ENCODE measurements around the gene MAST4. TPM values are rescaled to one million over a fixed set of nuclear protein-coding genes. Genes with fewer than 3 reads are reported as not detected.

Gene MAST4
- total RNA-seq, 1 experiment from 2014 or later: 11.8 TPM

DNA sequence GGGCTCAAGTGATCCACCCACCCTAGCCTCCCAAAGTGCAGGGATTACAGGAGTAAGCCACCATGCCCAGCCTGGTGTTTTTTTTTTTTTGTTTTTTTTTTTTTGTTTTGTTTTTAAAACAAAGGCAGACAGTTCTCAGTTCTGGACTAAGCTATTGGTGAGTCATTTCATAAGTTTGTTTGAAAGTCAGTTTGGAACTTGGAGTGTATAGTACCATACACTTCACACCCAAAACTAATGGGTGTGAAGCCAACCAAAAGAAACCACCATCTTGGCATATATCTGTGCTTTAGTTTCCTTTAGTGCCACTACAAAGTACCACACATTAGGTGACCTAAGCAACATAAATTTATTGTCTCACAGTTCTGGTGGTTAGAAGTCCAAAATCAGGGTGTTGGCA is 13.4 kb downstream of the MAST4 start:
- Histone ChIP-seq H3K27ac (ENCODE audit: low read length) (no peak overlapping the region), H3K9me3 (ENCODE audit: low read length) (no peaks in the 10 kb centered on the region), H3K79me2 (ENCODE audit: low read length) (no peaks in the 10 kb centered on the region), H3K4me2 (ENCODE audit: low read depth, low read length, poor library complexity, severe bottlenecking) (no peak overlapping the region), H3K9me2 (replicated peaks; ENCODE audit: insufficient read depth, low read length) (no peaks in the 10 kb centered on the region), H4K20me1 (ENCODE audit: insufficient read depth, low read depth, low read length) (no peaks in the 10 kb centered on the region), H3K36me3 (ENCODE audit: insufficient read depth, low read length) (no peaks in the 10 kb centered on the region), H3K4me3 (ENCODE audit: low read length) (no peak overlapping the region), H3K27me3 (ENCODE audit: low read length) (no peaks in the 10 kb centered on the region), H3K4me1 (ENCODE audit: low read length) (no peaks in the 10 kb centered on the region), H2AFZ (ENCODE audit: low read length) (no peak overlapping the region), H3K9ac (ENCODE audit: low read length) (no peak overlapping the region)
- no peak for DNase-seq

DNA sequence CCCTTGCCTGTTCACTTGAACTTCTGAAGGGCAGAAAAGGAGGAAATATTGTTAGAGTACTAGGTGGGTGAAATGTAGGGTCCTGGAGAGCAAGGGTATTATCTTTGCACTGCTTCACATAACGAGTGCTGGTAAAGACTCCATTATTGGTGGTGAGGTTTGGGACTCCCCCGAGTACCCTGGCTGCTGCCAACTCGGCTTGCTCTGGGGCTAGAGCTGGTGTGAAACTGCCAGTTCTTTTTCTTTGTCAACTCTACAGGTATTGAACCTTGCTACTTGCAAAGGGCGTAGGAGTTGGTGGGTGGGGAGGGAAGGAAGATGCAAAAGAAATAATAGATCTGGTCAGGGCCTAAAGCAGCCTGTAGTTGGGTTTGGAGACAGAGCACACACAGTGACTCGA is 16.0 kb downstream of the MAST4 start:
- no peak for DNase-seq
- Histone ChIP-seq H3K4me1 (ENCODE audit: low read length) (no peaks in the 10 kb centered on the region), H3K27me3 (ENCODE audit: low read length) (no peaks in the 10 kb centered on the region), H3K9me3 (ENCODE audit: low read length) (no peaks in the 10 kb centered on the region), H3K4me2 (ENCODE audit: low read depth, low read length, poor library complexity, severe bottlenecking) (no peak overlapping the region), H4K20me1 (ENCODE audit: insufficient read depth, low read depth, low read length) (no peaks in the 10 kb centered on the region), H3K36me3 (ENCODE audit: insufficient read depth, low read length) (no peaks in the 10 kb centered on the region), H3K9ac (ENCODE audit: low read length) (no peak overlapping the region), H2AFZ (ENCODE audit: low read length) (no peak overlapping the region), H3K79me2 (ENCODE audit: low read length) (no peaks in the 10 kb centered on the region), H3K27ac (ENCODE audit: low read length) (no peak overlapping the region), H3K4me3 (ENCODE audit: low read length) (no peak overlapping the region), H3K9me2 (replicated peaks; ENCODE audit: insufficient read depth, low read length) (no peaks in the 10 kb centered on the region)

DNA sequence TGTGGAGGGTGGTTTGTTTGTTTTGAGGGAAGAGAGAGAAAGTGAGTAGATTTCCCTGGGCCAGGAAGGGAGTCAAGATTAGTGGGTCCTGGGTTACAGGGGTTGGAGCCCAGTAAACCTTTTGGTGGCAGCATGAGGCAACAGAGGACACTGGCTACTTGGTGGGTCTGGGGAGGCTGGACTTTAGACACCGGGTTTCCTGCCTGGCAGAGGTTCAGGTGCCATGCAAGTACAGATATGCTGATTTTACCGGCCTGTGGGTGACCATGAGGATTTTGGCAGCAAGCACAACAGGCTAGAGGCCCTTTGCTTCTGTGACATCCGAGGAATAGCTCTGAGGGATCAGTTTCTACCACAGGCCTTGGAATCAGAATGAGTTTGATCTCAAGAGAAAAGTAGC is 18.9 kb downstream of the MAST4 start:
- Histone ChIP-seq H3K27ac (ENCODE audit: low read length) (no peak overlapping the region), H3K79me2 (ENCODE audit: low read length) (no peaks in the 10 kb centered on the region), H3K9me2 (replicated peaks; ENCODE audit: insufficient read depth, low read length) (no peaks in the 10 kb centered on the region), H3K4me1 (ENCODE audit: low read length) (no peaks in the 10 kb centered on the region), H3K4me3 (ENCODE audit: low read length) (no peak overlapping the region), H3K4me2 (ENCODE audit: low read depth, low read length, poor library complexity, severe bottlenecking) (no peak overlapping the region), H3K9me3 (ENCODE audit: low read length) (no peaks in the 10 kb centered on the region), H2AFZ (ENCODE audit: low read length) (no peak overlapping the region), H3K36me3 (ENCODE audit: insufficient read depth, low read length) (no peaks in the 10 kb centered on the region), H3K9ac (ENCODE audit: low read length) (no peak overlapping the region), H3K27me3 (ENCODE audit: low read length) (no peaks in the 10 kb centered on the region), H4K20me1 (ENCODE audit: insufficient read depth, low read depth, low read length) (no peaks in the 10 kb centered on the region)
- DNase-seq: no peak

DNA sequence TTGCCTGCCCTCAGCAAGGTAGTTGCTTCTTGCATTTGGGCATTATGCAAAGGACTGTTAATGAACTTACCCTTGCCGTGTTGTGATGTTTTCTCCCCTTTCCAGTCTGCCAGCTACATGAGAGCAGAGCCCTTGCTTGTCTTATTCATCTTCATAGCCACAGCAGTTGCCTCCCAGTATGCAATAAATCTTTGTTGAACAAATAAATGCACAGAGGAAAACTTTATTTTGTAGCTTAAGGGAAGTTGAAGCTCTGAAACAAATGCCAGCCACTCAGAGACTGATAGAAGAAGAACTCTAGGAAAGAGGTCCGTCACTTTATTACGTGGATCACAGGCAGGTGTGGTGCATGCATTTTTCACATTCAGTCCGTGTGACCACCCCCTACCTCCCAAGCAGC is 19.7 kb downstream of the MAST4 start:
- no peaks in the 10 kb centered on the region for H3K36me3 ChIP-seq (ENCODE audit: insufficient read depth, low read length)

DNA sequence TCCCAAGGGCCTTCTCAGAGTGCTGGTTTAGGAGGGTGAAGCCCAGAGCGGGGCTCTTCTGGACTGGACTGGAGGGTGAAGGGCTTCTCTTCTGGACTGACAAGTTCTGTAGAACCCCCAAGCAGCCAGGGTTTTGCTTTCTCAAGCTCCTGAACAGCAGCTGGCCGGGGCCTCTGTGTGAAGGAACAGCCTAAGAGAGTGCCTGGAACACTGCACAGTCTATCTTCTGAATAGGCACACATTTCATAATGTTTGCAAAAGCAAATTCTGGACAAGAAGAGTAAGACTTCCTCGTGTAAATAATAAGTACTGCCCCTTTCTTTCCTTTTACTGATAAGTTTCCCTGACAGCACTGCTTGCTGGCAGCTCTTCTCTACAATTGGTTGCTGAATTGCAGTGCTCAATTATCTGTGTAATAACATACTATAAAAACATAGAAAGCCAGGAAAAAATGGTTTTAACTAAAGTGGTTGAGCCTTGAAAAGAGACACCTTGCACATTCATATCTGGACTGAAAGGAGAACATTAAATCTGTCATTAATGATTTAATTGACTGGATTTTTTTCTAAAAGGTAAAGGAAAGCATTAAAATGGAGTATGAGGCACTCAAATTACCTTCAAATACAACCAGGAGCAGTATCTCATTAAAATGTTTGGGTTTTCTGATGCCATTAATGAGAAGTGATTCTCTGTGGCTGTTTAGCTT is 20.5 kb downstream of the MAST4 start:
- H3K4me3 ChIP-seq (ENCODE audit: low read length): no peak overlapping the region
- H3K36me3 ChIP-seq (ENCODE audit: insufficient read depth, low read length): no peaks in the 10 kb centered on the region
- no peak overlapping the region for H3K4me2 ChIP-seq (ENCODE audit: low read depth, low read length, poor library complexity, severe bottlenecking)
- no peak overlapping the region for H2AFZ ChIP-seq (ENCODE audit: low read length)
- no peak for DNase-seq
- H3K9me2 ChIP-seq (replicated peaks; ENCODE audit: insufficient read depth, low read length): no peaks in the 10 kb centered on the region
- no peaks in the 10 kb centered on the region for H3K27me3 ChIP-seq (ENCODE audit: low read length)
- H3K9ac ChIP-seq (ENCODE audit: low read length): no peak overlapping the region
- no peak overlapping the region for H3K27ac ChIP-seq (ENCODE audit: low read length)
- no peaks in the 10 kb centered on the region for H4K20me1 ChIP-seq (ENCODE audit: insufficient read depth, low read depth, low read length)
- H3K9me3 ChIP-seq (ENCODE audit: low read length): no peaks in the 10 kb centered on the region
- H3K79me2 ChIP-seq (ENCODE audit: low read length): no peaks in the 10 kb centered on the region
- no peaks in the 10 kb centered on the region for H3K4me1 ChIP-seq (ENCODE audit: low read length)

More for the DNA sequence above, 19.7 kb downstream of the MAST4 start:
- Histone ChIP-seq H3K9ac (ENCODE audit: low read length) (no peak overlapping the region), H3K4me2 (ENCODE audit: low read depth, low read length, poor library complexity, severe bottlenecking) (no peak overlapping the region), H3K27ac (ENCODE audit: low read length) (no peak overlapping the region), H2AFZ (ENCODE audit: low read length) (no peak overlapping the region), H3K4me1 (ENCODE audit: low read length) (no peaks in the 10 kb centered on the region), H3K79me2 (ENCODE audit: low read length) (no peaks in the 10 kb centered on the region), H4K20me1 (ENCODE audit: insufficient read depth, low read depth, low read length) (no peaks in the 10 kb centered on the region), H3K4me3 (ENCODE audit: low read length) (no peak overlapping the region), H3K9me3 (ENCODE audit: low read length) (no peaks in the 10 kb centered on the region), H3K9me2 (replicated peaks; ENCODE audit: insufficient read depth, low read length) (no peaks in the 10 kb centered on the region), H3K27me3 (ENCODE audit: low read length) (no peaks in the 10 kb centered on the region)
- no peak for DNase-seq

GRCh38 chr5:66617226-66617861 is 21.2 kb downstream of the MAST4 start:
- H3K27me3 ChIP-seq (ENCODE audit: low read length): no peaks in the 10 kb centered on the region
- H3K9me2 ChIP-seq (replicated peaks; ENCODE audit: insufficient read depth, low read length): no peaks in the 10 kb centered on the region
- H3K4me3 ChIP-seq (ENCODE audit: low read length): no peak overlapping the region
- H3K4me1 ChIP-seq (ENCODE audit: low read length): no peaks in the 10 kb centered on the region
- H3K9ac ChIP-seq (ENCODE audit: low read length): no peak overlapping the region
- H3K9me3 ChIP-seq (ENCODE audit: low read length): no peaks in the 10 kb centered on the region
- H3K27ac ChIP-seq (ENCODE audit: low read length): no peak overlapping the region
- H4K20me1 ChIP-seq (ENCODE audit: insufficient read depth, low read depth, low read length): no peaks in the 10 kb centered on the region
- no peak overlapping the region for H3K4me2 ChIP-seq (ENCODE audit: low read depth, low read length, poor library complexity, severe bottlenecking)
- H3K79me2 ChIP-seq (ENCODE audit: low read length): no peaks in the 10 kb centered on the region
- no peak for DNase-seq
- H2AFZ ChIP-seq (ENCODE audit: low read length): no peak overlapping the region
- H3K36me3 ChIP-seq (ENCODE audit: insufficient read depth, low read length): no peaks in the 10 kb centered on the region

DNA sequence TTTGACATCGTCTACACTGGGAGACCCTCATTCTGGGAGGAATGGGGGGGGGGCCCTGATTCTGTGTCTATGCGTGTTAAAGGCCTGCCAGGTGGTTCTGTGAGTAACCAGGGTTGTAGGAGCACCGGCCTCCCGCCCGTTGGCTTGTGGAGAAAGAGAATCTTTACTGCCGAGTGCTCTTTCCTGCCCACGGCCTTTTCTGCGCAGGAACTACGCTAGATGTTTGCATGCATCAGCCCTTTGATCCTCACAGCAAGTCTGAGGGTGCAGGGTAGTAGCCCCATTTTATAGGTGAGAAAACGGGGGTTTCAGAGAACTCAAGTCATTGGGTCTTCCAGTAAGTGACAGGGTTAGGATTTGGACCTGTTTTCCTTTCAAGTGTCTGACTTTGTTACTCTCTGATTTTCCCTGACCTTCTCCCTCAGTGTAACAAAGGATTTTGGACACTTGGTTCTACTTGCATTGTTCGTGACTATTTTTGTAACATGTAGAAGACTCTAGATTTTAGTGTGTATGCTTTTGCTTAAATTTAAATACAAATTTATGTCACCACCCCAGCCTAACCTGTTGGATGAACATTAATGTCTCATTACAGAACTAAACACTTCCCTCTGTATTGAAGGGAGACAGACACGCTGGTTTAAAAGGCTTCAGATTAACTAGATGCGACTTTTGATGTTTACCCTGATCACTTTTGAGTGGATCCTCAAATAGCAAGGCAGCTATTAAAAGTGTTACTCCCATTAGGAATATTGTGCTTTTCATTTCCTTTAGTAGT is 22.0 kb downstream of the MAST4 start:
- Histone ChIP-seq H2AFZ (ENCODE audit: low read length) (no peak overlapping the region), H3K27me3 (ENCODE audit: low read length) (no peaks in the 10 kb centered on the region), H3K9me3 (ENCODE audit: low read length) (no peaks in the 10 kb centered on the region), H4K20me1 (ENCODE audit: insufficient read depth, low read depth, low read length) (no peaks in the 10 kb centered on the region), H3K4me3 (ENCODE audit: low read length) (no peak overlapping the region), H3K79me2 (ENCODE audit: low read length) (no peaks in the 10 kb centered on the region), H3K9me2 (replicated peaks; ENCODE audit: insufficient read depth, low read length) (no peaks in the 10 kb centered on the region), H3K4me2 (ENCODE audit: low read depth, low read length, poor library complexity, severe bottlenecking) (no peak overlapping the region), H3K9ac (ENCODE audit: low read length) (no peak overlapping the region), H3K36me3 (ENCODE audit: insufficient read depth, low read length) (no peaks in the 10 kb centered on the region), H3K27ac (ENCODE audit: low read length) (no peak overlapping the region), H3K4me1 (ENCODE audit: low read length) (no peaks in the 10 kb centered on the region)
- DNase-seq: no peak

GRCh38 chr5:66620711-66621110 is 24.5 kb downstream of the MAST4 start:
- no peak for DNase-seq
- Histone ChIP-seq H3K79me2 (ENCODE audit: low read length) (no peaks in the 10 kb centered on the region), H3K27ac (ENCODE audit: low read length) (no peak overlapping the region), H3K9me2 (replicated peaks; ENCODE audit: insufficient read depth, low read length) (no peaks in the 10 kb centered on the region), H3K9me3 (ENCODE audit: low read length) (no peaks in the 10 kb centered on the region), H3K4me1 (ENCODE audit: low read length) (no peaks in the 10 kb centered on the region), H3K4me3 (ENCODE audit: low read length) (no peak overlapping the region), H2AFZ (ENCODE audit: low read length) (no peak overlapping the region), H3K9ac (ENCODE audit: low read length) (no peak overlapping the region), H4K20me1 (ENCODE audit: insufficient read depth, low read depth, low read length) (no peaks in the 10 kb centered on the region), H3K4me2 (ENCODE audit: low read depth, low read length, poor library complexity, severe bottlenecking) (no peak overlapping the region), H3K27me3 (ENCODE audit: low read length) (0 out of 2 replicates have a peak, but pooled peaks cover 4% of the 10 kb centered on the region), H3K36me3 (ENCODE audit: insufficient read depth, low read length) (no peaks in the 10 kb centered on the region)

Measured in Karpas-422 (cell line).